SK-N-DZ (cell line): Measurements from ENCODE around the gene NYAP2.

ENCODE experiments used
- small RNA-seq, 2 experiments: library from RNA; depleted of rRNA; stranded (forward); fragments of <200 nt; gene quantifications; one replicate each; pipeline ENCODE3, GENCODE V24; 2014

The NYAP2 gene

Small RNA genes within 50 kb of the gene (small RNA-seq; reads per million reads assigned to genes)
- gene AC016717.1 = 0 reads per million in 2 experiments
